Transverse colon (tissue), 3 donors: ENCODE measurements around the gene IBA57.

Source experiments
- CTCF ChIP-seq, 5 experiments: fragments of 200-600 bp in 3 of 5; fragments of 450-650 bp in 2 of 5; sonication (generic) in 3 of 5; IDR thresholded peaks; 1 replicate in 2 of 5; 2 replicates in 3 of 5; pipeline ENCODE4 v1.5.1; 2016 to 2017; ENCODE audit warnings: antibody characterized with exemption in 5 of 5, inconsistent platforms in 3 of 5, mild to moderate bottlenecking in 2 of 5, moderate library complexity in 1 of 5
- POLR2A ChIP-seq: fragments of 450-650 bp; IDR thresholded peaks from one replicate; pipeline ENCODE4 v1.6.1; 2016; ENCODE audit warnings: antibody characterized with exemption, mild to moderate bottlenecking, moderate library complexity

GRCh38 chr1:228217551-228218344 lies 52.1 kb downstream of the IBA57 start:
- no peak for TF ChIP-seq CTCF (IDR thresholded peaks at IDR 0.05)
- TF ChIP-seq POLR2A: no peak
